GM21825 (cell line): ENCODE measurements around the gene CDR2.

Experiments
- ATAC-seq: cut with Tn5 transposase; IDR thresholded peaks from one replicate; pipeline ENCODE4 v1.9.1; 2021; ENCODE audit warnings: mild to moderate bottlenecking, moderate library complexity; ENCODE audit not compliant: unreplicated experiment

The CDR2 gene

GRCh38 chr16:22325598-22326368, 48.6 kb downstream of the CDR2 start:
- ATAC-seq = no peak

- ATAC-seq = no peak
These were observed 49.4 kb downstream of the CDR2 start for GRCh38 chr16:22324787-22325597.

- no peak for ATAC-seq
These were observed 50.2 kb downstream of the CDR2 start for GRCh38 chr16:22323959-22324786.

- ATAC-seq = no peak
These were observed 51.1 kb downstream of the CDR2 start for GRCh38 chr16:22323173-22323958.

GRCh38 chr16:22322741-22323140, 51.7 kb downstream of the CDR2 start:
- no peak for ATAC-seq

- no peak for ATAC-seq
These were observed 52.4 kb downstream of the CDR2 start for GRCh38 chr16:22322021-22322471.

- no peak for ATAC-seq
These were observed 52.9 kb downstream of the CDR2 start for GRCh38 chr16:22321340-22322001.

- no peak for ATAC-seq
These were observed 53.7 kb downstream of the CDR2 start for GRCh38 chr16:22320572-22321339.

GRCh38 chr16:22318690-22319358, 55.6 kb downstream of the CDR2 start:
- no peak for ATAC-seq

- ATAC-seq = no peak
These were observed 56.8 kb downstream of the CDR2 start for GRCh38 chr16:22317625-22318024.

GRCh38 chr16:22317001-22317530, 57.4 kb downstream of the CDR2 start:
- ATAC-seq = no peak

GRCh38 chr16:22316411-22316811, 58.0 kb downstream of the CDR2 start:
- no peak for ATAC-seq

GRCh38 chr16:22315979-22316378, 58.4 kb downstream of the CDR2 start:
- ATAC-seq = no peak

- no peak for ATAC-seq
These were observed 59.5 kb downstream of the CDR2 start for GRCh38 chr16:22314661-22315626.

GRCh38 chr16:22313876-22314470, 60.4 kb downstream of the CDR2 start:
- ATAC-seq = no peak

- ATAC-seq = no peak
These were observed 61.3 kb downstream of the CDR2 start for GRCh38 chr16:22312897-22313781.
